Pericardium fibroblast (primary cell): ENCODE results near the gene SUPT6H. TPM values are rescaled to one million over a fixed set of nuclear protein-coding genes. Genes with fewer than 3 reads are reported as not detected.

Experiments
- total RNA-seq: library from RNA; depleted of rRNA; stranded (reverse); fragments of >200 nt; gene quantifications from 2 replicates; pipeline ENCODE4 v1.2.3, GENCODE V29; 2015

The SUPT6H gene
- total RNA-seq, result 29.5 and 30.7 TPM in 2 replicates

GRCh38 chr17:28661635-28662526 lies at the start of gene SUPT6H, which contains the start of gene SDF2:
SUPT6H (plus strand) TSS chr17:28662205; CDS start chr17:28673402, 11,197 bp downstream.
SDF2 (minus strand) TSS chr17:28661906; CDS start chr17:28661876, 30 bp downstream.

GRCh38 chr17:28613931-28614381 lies 48.0 kb upstream of the SUPT6H start, which contains the start of gene RSKR:
RSKR (minus strand) TSS chr17:28614185; CDS start chr17:28614161, 24 bp downstream.

GRCh38 chr17:28644787-28645575 lies 17.0 kb upstream of the SUPT6H start, which contains the start of gene BLTP2:
BLTP2 (minus strand) TSS chr17:28645158; CDS start chr17:28645056, 102 bp downstream.

GRCh38 chr17:28711723-28712031 lies 49.7 kb downstream of the SUPT6H start, which contains the start of gene PROCA1:
PROCA1 (minus strand) TSS chr17:28711888; CDS start chr17:28711660, 228 bp downstream.

GRCh38 chr17:28717578-28718332 lies 55.8 kb downstream of the SUPT6H start, which contains the start of gene RAB34:
RAB34 (minus strand) TSS chr17:28717868; CDS start chr17:28717266, 602 bp downstream.

GRCh38 chr17:28726226-28726626 lies 64.2 kb downstream of the SUPT6H start, which contains the start of gene TLCD1:
TLCD1 (minus strand) TSS chr17:28726233; CDS start chr17:28726097, 136 bp downstream.

GRCh38 chr17:28728364-28729200 lies 66.6 kb downstream of the SUPT6H start, which contains the start of gene NEK8:
NEK8 (plus strand) TSS chr17:28728788; CDS start chr17:28728814, 26 bp downstream.

DNA sequence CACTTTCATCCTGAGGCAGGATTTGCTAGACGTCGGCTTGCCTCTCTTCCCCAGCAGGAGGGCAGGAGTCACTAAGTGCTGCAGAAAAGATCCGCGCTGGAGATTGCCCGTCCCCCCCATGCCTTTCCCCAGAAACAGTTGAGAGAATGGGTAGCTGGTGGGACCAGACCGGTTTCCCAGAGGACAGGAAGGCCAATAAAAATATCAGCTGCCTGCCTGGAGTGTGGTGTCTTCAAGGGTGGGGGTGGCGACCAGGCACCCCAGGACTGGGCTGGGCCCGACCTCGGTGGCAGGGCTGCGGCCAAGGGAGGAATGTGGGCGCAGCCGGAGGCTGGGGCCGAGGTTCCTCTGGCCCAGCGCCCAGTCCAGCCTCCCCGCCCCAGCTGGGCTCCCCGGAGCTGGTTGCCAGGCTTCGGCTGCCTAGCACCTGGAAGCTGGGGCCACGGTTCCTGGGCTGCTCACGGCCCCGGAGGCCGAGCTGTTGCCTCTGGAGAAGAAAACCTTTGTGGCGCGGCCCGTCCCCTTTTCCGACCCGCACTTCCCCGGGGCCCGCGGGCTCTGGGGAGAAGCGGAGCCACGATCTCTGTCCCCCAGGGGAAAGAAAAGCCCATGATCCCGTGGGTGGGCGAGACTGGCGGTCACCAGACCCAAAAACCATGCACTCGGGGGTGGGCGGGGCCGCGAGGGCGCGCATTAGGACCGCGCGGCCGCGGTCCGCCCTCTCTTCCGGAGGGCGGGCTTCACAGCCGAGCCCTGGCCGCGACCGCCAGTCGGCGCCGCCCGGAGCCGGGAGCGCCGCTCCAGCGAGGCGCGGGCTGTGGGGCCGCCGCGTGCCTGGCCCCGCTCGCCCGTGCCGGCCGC lies 81.5 kb downstream of the SUPT6H start, which contains the start of gene TRAF4:
Gene TRAF4 (plus strand): TSS at position 769 of the 861 bp plus-strand sequence. CDS start 102 bp downstream, outside the sequence.

Other genes starting within 250 kb of the SUPT6H start
- not detected in 2 replicates for gene SLC13A2, start 188.6 kb upstream of the SUPT6H start, total RNA-seq
- gene FOXN1, start 155.9 kb upstream of the SUPT6H start, total RNA-seq, result 0.12 TPM in 1 of 2 replicates, not detected in the other
- 36.6 and 39.7 TPM in 2 replicates for gene UNC119, start 109.6 kb upstream of the SUPT6H start, total RNA-seq
- gene PIGS, start 90.7 kb upstream of the SUPT6H start, total RNA-seq, result 56.1 and 82.5 TPM in 2 replicates
- gene ALDOC, start 85.3 kb upstream of the SUPT6H start, total RNA-seq, result 69.6 and 136 TPM in 2 replicates
- 2.7 and 3.7 TPM in 2 replicates for gene SPAG5, start 63.2 kb upstream of the SUPT6H start, total RNA-seq
- gene RSKR, start 48.0 kb upstream of the SUPT6H start, total RNA-seq, result 1.3 and 8.6 TPM in 2 replicates
- gene BLTP2, start 17.0 kb upstream of the SUPT6H start, total RNA-seq, result 73.8 and 81.3 TPM in 2 replicates
- gene SDF2, start 299 bp upstream of the SUPT6H start, total RNA-seq, result 41.2 and 63.9 TPM in 2 replicates
- 2.0 TPM in 1 of 2 replicates, not detected in the other for gene PROCA1, start 49.7 kb downstream of the SUPT6H start, total RNA-seq
- 273 and 356 TPM in 2 replicates for gene RAB34, start 55.7 kb downstream of the SUPT6H start, total RNA-seq
- gene RPL23A, start 57.8 kb downstream of the SUPT6H start, total RNA-seq, result 831 and 1,309 TPM in 2 replicates
- gene TLCD1, start 64.0 kb downstream of the SUPT6H start, total RNA-seq, result 11.8 and 20.7 TPM in 2 replicates
- 2.3 and 2.8 TPM in 2 replicates for gene NEK8, start 66.6 kb downstream of the SUPT6H start, total RNA-seq
- 17.9 and 27.9 TPM in 2 replicates for gene TRAF4, start 81.8 kb downstream of the SUPT6H start, total RNA-seq
- 7.3 and 10.5 TPM in 2 replicates for gene FAM222B, start 180.6 kb downstream of the SUPT6H start, total RNA-seq
- gene ERAL1, start 192.8 kb downstream of the SUPT6H start, total RNA-seq, result 45.0 and 48.6 TPM in 2 replicates
- gene FLOT2, start 235.5 kb downstream of the SUPT6H start, total RNA-seq, result 34.2 and 60.9 TPM in 2 replicates
- 5.0 and 7.8 TPM in 2 replicates for gene DHRS13, start 240.9 kb downstream of the SUPT6H start, total RNA-seq